ENCODE measurements around the gene MPG.

The MPG gene

DNA sequence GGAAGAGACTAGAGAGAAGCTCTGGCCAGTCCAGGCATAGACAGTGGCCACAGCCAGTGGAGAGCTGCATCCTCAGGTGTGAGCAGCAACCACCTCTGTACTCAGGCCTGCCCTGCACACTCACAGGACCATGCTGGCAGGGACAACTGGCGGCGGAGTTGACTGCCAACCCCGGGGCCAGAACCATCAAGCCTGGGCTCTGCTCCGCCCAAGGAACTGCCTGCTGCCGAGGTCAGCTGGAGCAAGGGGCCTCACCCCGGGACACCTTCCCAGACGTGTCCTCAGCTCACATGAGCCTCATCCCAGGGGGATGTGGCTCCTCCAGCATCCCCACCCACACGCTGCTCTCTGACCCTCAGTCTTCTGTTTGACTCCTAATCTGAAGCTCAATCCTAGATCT is 8.8 kb upstream of the MPG start:
- no peak overlapping the region for H3K9ac ChIP-seq (ENCODE audit: low read depth, low read length)
- 0 out of 2 replicates have a peak, but pooled peaks cover 4% of the 10 kb centered on the region for H3K36me3 ChIP-seq (ENCODE audit: control insufficient read depth, insufficient read depth, low read length)
- no peak overlapping the region for H3K27ac ChIP-seq (ENCODE audit: low read depth, low read length)
- H3K27me3 ChIP-seq (ENCODE audit: control insufficient read depth, insufficient read depth, low read length), result no peaks in the 10 kb centered on the region
- no peaks in the 10 kb centered on the region for H3K9me3 ChIP-seq (ENCODE audit: control insufficient read depth, insufficient read depth, low read length)
- no peak overlapping the region for H3K4me3 ChIP-seq (ENCODE audit: low read depth, low read length)
- peaks cover 21% of the 10 kb centered on the region for H3K4me1 ChIP-seq (ENCODE audit: control insufficient read depth, insufficient read depth, low read length)

DNA sequence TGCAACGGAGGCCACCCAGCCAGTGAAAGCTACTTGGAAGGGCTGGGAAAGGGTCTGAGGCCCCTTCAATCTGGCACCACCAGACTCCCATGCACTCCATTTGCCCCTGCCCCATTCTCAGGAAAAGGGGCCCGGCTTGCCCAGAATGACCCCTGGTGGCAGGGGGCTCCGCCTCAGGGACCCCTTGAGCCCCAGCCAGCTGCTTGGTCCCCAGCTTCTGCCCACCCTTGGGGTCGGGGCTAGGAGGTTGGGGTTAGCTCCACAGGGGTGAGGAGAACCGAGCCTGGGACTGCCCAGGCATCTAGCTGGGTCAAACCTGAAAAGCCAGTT is 6.8 kb upstream of the MPG start:
- H3K4me1 ChIP-seq (ENCODE audit: control insufficient read depth, insufficient read depth, low read length), result peaks cover 38% of the 10 kb centered on the region
- H3K4me3 ChIP-seq (ENCODE audit: low read depth, low read length), result peak overlapping the region; percentile 69
- H3K27ac ChIP-seq (ENCODE audit: low read depth, low read length), result peak overlapping the region; percentile 79
- H3K27me3 ChIP-seq (ENCODE audit: control insufficient read depth, insufficient read depth, low read length), result no peaks in the 10 kb centered on the region
- H3K36me3 ChIP-seq (ENCODE audit: control insufficient read depth, insufficient read depth, low read length), result no peaks in the 10 kb centered on the region
- H3K9me3 ChIP-seq (ENCODE audit: control insufficient read depth, insufficient read depth, low read length), result no peaks in the 10 kb centered on the region
- H3K9ac ChIP-seq (ENCODE audit: low read depth, low read length), result no peak overlapping the region

DNA sequence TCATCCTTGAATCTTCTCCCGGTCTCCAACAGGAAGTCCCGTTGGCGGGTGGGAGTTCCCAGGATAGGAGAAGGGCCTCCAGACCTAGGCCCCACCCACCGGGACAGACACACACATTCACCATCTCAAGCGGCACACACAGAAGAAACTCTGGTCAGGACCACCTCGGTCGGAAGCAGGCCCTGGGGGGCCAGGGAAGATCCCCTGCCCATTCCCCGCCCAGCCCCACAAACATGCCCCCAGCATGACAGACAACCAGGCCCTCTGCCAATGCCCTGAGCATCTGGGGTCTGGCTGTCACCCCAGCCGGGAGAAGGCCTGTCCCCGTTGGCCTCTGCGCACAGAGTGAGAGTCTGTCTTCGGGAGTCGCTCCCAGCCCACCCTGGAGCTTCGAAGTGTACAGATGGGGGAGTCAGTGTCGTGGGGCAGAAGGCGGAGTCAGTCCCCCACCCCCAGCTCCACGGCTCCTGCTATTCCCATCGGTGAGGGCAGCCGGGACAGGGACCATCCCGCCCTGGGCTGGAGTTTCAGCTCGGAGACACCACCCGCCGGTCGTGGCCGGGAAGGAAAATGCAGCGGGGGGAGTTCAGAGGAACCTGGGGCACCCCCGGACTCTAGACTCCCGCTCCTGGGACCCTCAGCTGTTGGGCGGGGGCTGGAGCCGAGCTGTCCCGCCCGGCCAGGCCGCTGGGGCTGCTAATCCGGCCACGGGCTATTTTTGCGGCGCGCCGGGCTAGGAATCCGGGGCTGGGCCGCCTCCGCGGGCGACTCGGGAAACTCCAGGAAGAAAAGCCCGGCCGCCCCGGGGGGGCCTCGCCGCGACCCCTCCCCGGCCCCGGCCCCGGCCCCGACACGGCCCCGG is 6.3 kb upstream of the MPG start:
- Histone ChIP-seq H3K27me3 (ENCODE audit: control insufficient read depth, insufficient read depth, low read length) (no peaks in the 10 kb centered on the region), H3K9ac (ENCODE audit: low read depth, low read length) (no peak overlapping the region), H3K9me3 (ENCODE audit: control insufficient read depth, insufficient read depth, low read length) (no peaks in the 10 kb centered on the region), H3K4me1 (ENCODE audit: control insufficient read depth, insufficient read depth, low read length) (peaks cover 44% of the 10 kb centered on the region), H3K4me3 (ENCODE audit: low read depth, low read length) (peak overlapping the region; percentile 69), H3K36me3 (ENCODE audit: control insufficient read depth, insufficient read depth, low read length) (no peaks in the 10 kb centered on the region), H3K27ac (ENCODE audit: low read depth, low read length) (peak overlapping the region; percentile 79)

DNA sequence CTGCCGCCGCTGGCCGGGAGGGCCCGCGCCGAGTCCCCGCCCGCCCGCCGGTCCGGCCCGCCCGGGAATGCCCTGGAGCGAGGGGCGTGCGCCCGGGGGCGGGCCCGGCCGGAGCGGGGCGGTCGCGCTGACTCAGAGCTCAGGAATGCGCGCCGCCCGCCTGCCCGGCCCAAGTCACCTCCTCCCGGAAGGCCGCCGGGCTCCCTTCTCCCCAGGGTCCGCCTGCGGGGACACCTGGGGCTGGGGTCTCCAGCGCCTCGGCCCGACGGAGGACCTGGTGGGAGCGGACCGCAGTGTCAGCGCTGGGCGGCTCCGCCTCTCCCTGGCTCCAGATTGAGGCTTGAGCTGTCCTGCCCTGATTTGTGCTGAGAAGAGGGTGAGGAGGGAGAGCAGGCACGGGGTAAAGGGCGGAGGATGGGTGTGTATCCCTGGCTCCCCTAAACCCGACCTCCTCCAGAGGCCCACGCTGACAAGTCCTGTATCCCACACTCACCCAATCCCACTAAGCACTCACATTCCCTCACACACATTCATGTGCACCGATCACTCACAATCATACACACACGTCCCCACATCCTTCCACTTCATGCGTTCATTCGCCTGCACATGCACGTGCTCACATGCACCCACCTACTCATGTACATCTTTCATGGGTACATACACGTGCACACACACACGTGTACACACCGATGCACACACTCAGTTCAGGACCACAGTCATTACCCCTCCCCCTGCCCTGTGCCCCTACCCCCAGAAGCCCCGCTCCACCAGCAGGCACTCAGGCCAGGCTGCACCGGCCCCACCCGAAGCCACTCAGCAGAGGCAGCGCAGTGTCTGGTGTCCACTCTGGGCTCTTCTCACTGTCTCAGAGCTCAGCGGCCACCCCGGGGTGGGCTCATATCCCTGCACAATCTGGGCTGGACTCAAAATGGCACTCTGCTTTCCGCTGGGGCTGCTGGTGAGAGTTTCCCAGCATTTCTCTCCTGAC is 5.2 kb upstream of the MPG start, which contains the start of gene RHBDF1:
TSS of gene RHBDF1 (minus strand) at position 71 of the 988 bp plus-strand sequence. CDS start 7,616 bp downstream, outside the sequence.
- Histone ChIP-seq H3K9ac (ENCODE audit: low read depth, low read length) (peak within 1 kb of the TSS; percentile 32; the same call in 1 of the 2 replicates), H3K27me3 (ENCODE audit: control insufficient read depth, insufficient read depth, low read length) (no peaks in the 10 kb centered on the region), H3K4me1 (ENCODE audit: control insufficient read depth, insufficient read depth, low read length) (peaks cover 50% of the 10 kb centered on the region), H3K4me3 (ENCODE audit: low read depth, low read length) (peak within 1 kb of the TSS; percentile 69), H3K36me3 (ENCODE audit: control insufficient read depth, insufficient read depth, low read length) (no peaks in the 10 kb centered on the region), H3K27ac (ENCODE audit: low read depth, low read length) (peak within 1 kb of the TSS; percentile 79), H3K9me3 (ENCODE audit: control insufficient read depth, insufficient read depth, low read length) (no peaks in the 10 kb centered on the region)

DNA sequence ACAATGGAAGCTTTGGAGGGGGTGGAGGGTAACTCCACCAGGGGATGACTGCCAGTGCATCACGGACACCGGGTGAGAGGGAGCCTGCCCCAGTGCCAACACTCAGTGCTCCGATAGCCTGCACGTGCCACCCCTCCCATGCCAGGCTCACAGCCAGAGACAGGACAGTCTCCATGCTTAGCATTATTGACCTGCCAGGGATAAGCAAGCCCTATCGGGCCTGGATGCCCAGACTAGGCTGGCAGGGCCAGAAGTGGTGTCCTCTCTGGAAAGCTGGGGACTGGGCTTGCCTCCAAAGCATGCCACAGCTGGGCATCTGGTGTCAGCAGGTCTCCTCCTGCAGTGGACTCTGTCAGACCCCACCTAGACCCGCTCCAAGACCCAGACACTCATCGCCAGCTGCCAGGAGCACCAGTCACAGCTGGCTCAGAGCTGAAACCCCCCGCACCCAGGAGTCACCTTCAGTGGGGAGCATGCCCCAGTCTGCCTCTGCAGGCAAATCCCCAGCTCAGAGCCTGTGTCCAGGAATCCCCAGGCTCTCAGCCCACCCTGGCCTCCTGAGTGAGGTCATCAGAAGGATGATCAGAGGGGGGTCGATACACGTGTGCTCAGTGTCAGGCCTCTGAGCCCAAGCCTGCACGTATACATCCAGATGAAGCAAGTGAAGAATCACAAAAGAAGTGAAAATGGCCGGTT is 3.8 kb upstream of the MPG start:
- H3K9me3 ChIP-seq (ENCODE audit: control insufficient read depth, insufficient read depth, low read length), result no peaks in the 10 kb centered on the region
- H3K9ac ChIP-seq (ENCODE audit: low read depth, low read length), result no peak overlapping the region
- H3K4me1 ChIP-seq (ENCODE audit: control insufficient read depth, insufficient read depth, low read length), result peaks cover 57% of the 10 kb centered on the region
- H3K27ac ChIP-seq (ENCODE audit: low read depth, low read length), result peak overlapping the region; percentile 86
- H3K4me3 ChIP-seq (ENCODE audit: low read depth, low read length), result no peak overlapping the region
- no peaks in the 10 kb centered on the region for H3K27me3 ChIP-seq (ENCODE audit: control insufficient read depth, insufficient read depth, low read length)
- no peaks in the 10 kb centered on the region for H3K36me3 ChIP-seq (ENCODE audit: control insufficient read depth, insufficient read depth, low read length)

DNA sequence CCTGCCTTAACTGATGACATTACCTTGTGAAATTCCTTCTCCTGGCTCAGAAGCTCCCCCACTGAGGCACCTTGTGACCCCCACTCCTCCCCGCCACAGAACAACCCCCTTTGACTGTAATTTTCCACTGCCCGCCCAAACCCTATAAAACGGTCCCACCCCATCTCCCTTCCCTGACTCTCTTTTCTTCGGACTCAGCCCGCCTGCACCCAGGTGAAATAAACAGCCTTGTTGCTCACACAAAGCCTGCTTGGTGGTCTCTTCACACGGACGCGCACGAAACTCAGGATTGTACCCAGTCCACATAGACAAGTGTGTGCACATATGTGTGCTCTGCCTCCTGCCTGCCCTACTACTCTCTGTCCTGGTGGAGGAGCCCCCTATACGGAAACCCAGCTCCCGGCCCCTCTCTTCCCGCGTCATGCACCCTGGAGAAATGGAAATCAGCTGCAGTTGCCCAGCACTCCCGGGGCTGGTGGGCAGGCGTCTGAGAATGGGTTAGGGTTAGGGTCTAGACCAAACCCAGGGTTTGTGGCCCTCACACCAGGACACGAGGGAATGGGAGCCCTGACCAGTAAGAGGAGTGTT is 3.2 kb upstream of the MPG start:
- Histone ChIP-seq H3K27ac (ENCODE audit: low read depth, low read length) (peak overlapping the region; percentile 43), H3K9me3 (ENCODE audit: control insufficient read depth, insufficient read depth, low read length) (no peaks in the 10 kb centered on the region), H3K4me3 (ENCODE audit: low read depth, low read length) (no peak overlapping the region), H3K9ac (ENCODE audit: low read depth, low read length) (no peak overlapping the region), H3K36me3 (ENCODE audit: control insufficient read depth, insufficient read depth, low read length) (peaks cover 4% of the 10 kb centered on the region), H3K4me1 (ENCODE audit: control insufficient read depth, insufficient read depth, low read length) (peaks cover 58% of the 10 kb centered on the region), H3K27me3 (ENCODE audit: control insufficient read depth, insufficient read depth, low read length) (no peaks in the 10 kb centered on the region)

DNA sequence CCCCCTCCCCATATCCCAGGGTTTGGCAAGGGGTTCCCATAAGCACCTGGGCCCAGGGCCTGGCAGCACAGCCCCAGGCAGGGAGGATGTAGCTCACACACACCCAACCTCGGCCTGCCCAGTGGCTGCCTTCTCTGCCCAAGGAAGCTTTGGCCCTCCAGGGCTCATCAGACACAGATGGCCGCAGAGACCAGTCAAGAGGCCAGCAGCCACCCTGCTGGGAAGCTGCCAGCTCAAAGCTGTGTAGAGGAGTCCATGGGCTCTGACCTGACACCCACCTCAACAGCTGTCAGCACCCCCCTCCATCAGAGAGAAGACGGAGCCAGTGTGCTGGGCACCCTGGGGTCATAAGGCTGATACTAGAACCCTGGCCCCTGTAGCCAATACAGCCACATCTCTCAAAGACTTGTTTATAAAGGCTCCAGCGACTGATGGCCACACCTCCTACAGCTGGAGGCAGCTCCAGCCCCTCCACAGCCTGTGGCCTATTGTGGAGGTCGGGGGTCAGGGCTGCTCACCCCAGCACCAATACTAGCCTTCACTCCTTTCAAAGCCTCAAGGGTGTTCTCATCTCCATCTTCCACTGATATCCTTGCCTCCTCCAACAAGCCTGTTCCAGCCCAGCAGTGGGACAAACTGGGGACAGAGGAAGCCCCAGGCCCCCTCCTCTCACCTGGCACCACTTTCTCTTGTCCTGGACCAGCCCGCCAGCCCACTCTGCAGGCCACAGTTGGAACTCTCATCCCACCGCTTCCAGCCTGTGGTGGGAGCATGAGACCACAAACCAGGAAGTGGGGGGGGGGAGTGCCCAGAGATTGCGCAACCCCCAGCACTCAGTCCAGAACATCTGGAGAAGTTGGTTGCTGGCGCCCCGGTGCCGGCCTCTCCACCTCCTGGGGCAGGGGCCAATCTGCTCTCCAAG is 2.2 kb upstream of the MPG start:
- Histone ChIP-seq H3K27ac (ENCODE audit: low read depth, low read length) (peak overlapping the region; percentile 43), H3K4me3 (ENCODE audit: low read depth, low read length) (no peak overlapping the region), H3K4me1 (ENCODE audit: control insufficient read depth, insufficient read depth, low read length) (peaks cover 57% of the 10 kb centered on the region), H3K36me3 (ENCODE audit: control insufficient read depth, insufficient read depth, low read length) (peaks cover 8% of the 10 kb centered on the region), H3K9me3 (ENCODE audit: control insufficient read depth, insufficient read depth, low read length) (no peaks in the 10 kb centered on the region), H3K9ac (ENCODE audit: low read depth, low read length) (no peak overlapping the region), H3K27me3 (ENCODE audit: control insufficient read depth, insufficient read depth, low read length) (no peaks in the 10 kb centered on the region)

DNA sequence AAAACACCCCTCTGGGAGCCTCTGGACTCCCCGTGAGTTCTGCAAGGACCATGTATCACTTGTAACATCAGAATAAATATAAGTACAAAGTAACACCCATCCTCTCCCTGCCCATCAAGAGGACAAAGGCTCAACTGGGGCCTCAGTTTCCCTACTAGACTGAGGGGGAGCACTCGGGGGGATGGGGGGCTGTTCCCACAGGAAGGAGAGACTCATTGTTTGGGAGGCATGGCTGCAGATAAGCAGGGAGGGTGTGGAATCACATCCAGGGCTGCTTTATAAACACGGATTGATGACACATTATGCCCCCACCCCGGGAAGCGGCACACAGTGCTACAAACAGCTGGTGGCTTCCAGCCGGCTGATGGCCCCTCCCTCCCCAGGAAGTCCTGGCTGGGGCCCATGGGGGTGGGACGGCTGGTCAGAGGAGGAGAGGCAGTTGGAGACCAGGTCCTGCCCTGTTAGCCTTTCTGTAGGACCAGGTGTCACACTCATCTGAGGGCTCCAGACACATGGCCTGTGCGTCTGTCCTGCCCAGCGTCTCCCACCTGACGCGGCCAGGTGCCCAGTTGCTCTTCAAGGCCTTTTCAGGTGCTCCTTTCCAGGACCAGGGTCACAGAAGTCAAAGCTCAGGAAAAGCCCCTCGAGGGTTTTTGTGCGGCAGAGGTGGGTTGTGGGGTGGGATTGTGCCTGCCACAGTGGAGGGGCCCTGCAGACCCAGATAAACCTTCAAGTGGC is 1.3 kb upstream of the MPG start:
- Histone ChIP-seq H3K4me3 (ENCODE audit: low read depth, low read length) (no peak overlapping the region), H3K36me3 (ENCODE audit: control insufficient read depth, insufficient read depth, low read length) (peaks cover 8% of the 10 kb centered on the region), H3K9me3 (ENCODE audit: control insufficient read depth, insufficient read depth, low read length) (no peaks in the 10 kb centered on the region), H3K4me1 (ENCODE audit: control insufficient read depth, insufficient read depth, low read length) (peaks cover 53% of the 10 kb centered on the region), H3K27me3 (ENCODE audit: control insufficient read depth, insufficient read depth, low read length) (no peaks in the 10 kb centered on the region), H3K9ac (ENCODE audit: low read depth, low read length) (no peak overlapping the region), H3K27ac (ENCODE audit: low read depth, low read length) (peak overlapping the region; percentile 18)

DNA sequence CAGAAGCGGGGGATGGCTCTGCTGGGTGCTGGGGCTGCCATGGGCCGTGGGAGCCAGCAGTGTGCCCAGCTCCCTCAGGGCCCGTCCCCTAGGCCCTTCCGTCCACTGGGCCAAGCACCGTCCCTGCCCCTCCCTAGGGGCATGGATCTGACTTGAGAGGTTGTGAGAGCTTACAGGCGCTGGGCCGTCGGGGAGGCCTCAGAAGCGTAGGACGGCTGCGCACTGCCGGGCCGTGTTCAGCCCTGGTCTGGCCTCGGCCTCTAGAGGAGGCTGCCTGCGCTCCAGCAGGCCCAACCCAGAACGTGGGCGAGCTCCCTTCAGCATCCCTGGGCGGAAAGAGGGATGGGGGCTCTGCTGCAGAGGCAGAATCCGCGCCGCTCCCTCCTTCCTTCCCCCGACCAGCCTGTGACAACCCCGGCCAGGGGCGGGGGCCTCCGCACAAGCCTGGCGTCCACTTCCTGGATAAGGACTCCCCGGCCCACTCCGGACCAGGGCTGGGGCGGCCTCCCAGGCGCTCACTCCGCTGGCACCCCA is 685 bp upstream of the MPG start:
- Histone ChIP-seq H3K4me1 (ENCODE audit: control insufficient read depth, insufficient read depth, low read length) (peaks cover 53% of the 10 kb centered on the region), H3K27me3 (ENCODE audit: control insufficient read depth, insufficient read depth, low read length) (no peaks in the 10 kb centered on the region), H3K36me3 (ENCODE audit: control insufficient read depth, insufficient read depth, low read length) (peaks cover 8% of the 10 kb centered on the region), H3K4me3 (ENCODE audit: low read depth, low read length) (peak overlapping the region; percentile 83), H3K27ac (ENCODE audit: low read depth, low read length) (peak overlapping the region; percentile 42), H3K9ac (ENCODE audit: low read depth, low read length) (no peak overlapping the region), H3K9me3 (ENCODE audit: control insufficient read depth, insufficient read depth, low read length) (no peaks in the 10 kb centered on the region)
